ENCODE measurements around the gene ZNF407. TPM values are rescaled to one million over a fixed set of nuclear protein-coding genes. Genes with fewer than 3 reads are reported as not detected.

ZNF407 gene
- total and polyA plus RNA-seq, 2 experiments from 2014 or later, result 2.1 to 10.4 TPM

- no peak for TF ChIP-seq CTCF (conservative IDR thresholded peaks at IDR 0.05; ENCODE audit: low read depth in 2 of 2)
- TF ChIP-seq ZNF114 (CRISPR knock-in tag; IDR thresholded peaks at IDR 0.05), result no peak
- no peak for TF ChIP-seq EZH2 (IDR thresholded peaks at IDR 0.05; ENCODE audit: low read depth, unreplicated experiment)
- no peak for TF ChIP-seq NANOG (IDR thresholded peaks at IDR 0.05; ENCODE audit: borderline replicate concordance)
- TF ChIP-seq REST (IDR thresholded peaks at IDR 0.05; ENCODE audit: unreplicated experiment), result no peak
- no peak for TF ChIP-seq POLR2AphosphoS5 (IDR thresholded peaks at IDR 0.05; ENCODE audit: low read depth)
- TF ChIP-seq JUNB (IDR thresholded peaks at IDR 0.05; ENCODE audit: unreplicated experiment), result no peak
- no peak for TF ChIP-seq ZNF331 (CRISPR knock-in tag; IDR thresholded peaks at IDR 0.05; ENCODE audit: low read depth)
- no peak for TF ChIP-seq CREB1 (CRISPR knock-in tag; IDR thresholded peaks at IDR 0.05; ENCODE audit: low read depth)
- TF ChIP-seq STAT1 (IDR thresholded peaks at IDR 0.05; ENCODE audit: unreplicated experiment), result no peak
- TF ChIP-seq ETS1 (IDR thresholded peaks at IDR 0.05), result no peak
- no peak for TF ChIP-seq EZH2phosphoT487 (IDR thresholded peaks at IDR 0.05; ENCODE audit: unreplicated experiment)
- TF ChIP-seq ZNF462 (CRISPR knock-in tag; IDR thresholded peaks at IDR 0.05), result no peak
- no peaks in the 10 kb centered on the region for H3K9me2 ChIP-seq (ENCODE audit: insufficient read depth)
- H3K9me3 Mint-ChIP-seq, result no peaks in the 10 kb centered on the region
- no peaks in the 10 kb centered on the region for H4K20me1 ChIP-seq (replicated peaks; ENCODE audit: insufficient read depth)
- H3K79me2 ChIP-seq (replicated peaks; ENCODE audit: insufficient read depth), result no peaks in the 10 kb centered on the region
- H3K27ac Mint-ChIP-seq, result no peak overlapping the region
- H3K4me1 Mint-ChIP-seq, result peaks cover 7% of the 10 kb centered on the region
- no peaks in the 10 kb centered on the region for H3K4me1 ChIP-seq (ENCODE audit: insufficient read depth)
- no peak overlapping the region for H3K27ac ChIP-seq (ENCODE audit: low read depth)
- no peaks in the 10 kb centered on the region for H3K36me3 ChIP-seq (ENCODE audit: insufficient read depth)
- H3K4me3 Mint-ChIP-seq, result no peak overlapping the region
- H3K4me2 ChIP-seq, result no peak overlapping the region
- no peaks in the 10 kb centered on the region for H3K27me3 ChIP-seq (ENCODE audit: insufficient read depth)
- ATAC-seq, result peak; percentile 43
- H3K27me3 Mint-ChIP-seq (ENCODE audit: insufficient read depth, low read depth, poor library complexity), result no peaks in the 10 kb centered on the region
- H2AFZ ChIP-seq, result no peak overlapping the region
- H3K4me3 ChIP-seq, result no peak overlapping the region
- DNase-seq (ENCODE audit: low spot score), result no peak
- H3K36me3 Mint-ChIP-seq (ENCODE audit: low read depth), result no peaks in the 10 kb centered on the region
- no peaks in the 10 kb centered on the region for H3F3A ChIP-seq (replicated peaks; ENCODE audit: low read depth)
Observed at GRCh38 chr18:74789078-74789477, 191.4 kb downstream of the ZNF407 start.
